Measurements from ENCODE around the gene TFDP1. TPM values are rescaled to one million over a fixed set of nuclear protein-coding genes. Genes with fewer than 3 reads are reported as not detected.

Gene TFDP1
- total RNA-seq, 1 donor from 2014 or later, result 171 TPM

GRCh38 chr13:113652404-113653263 lies 68.1 kb downstream of the TFDP1 start:
- Mint-ChIP-seq H3K27ac (no peak overlapping the region), H3K4me1 (ENCODE audit: low read depth) (no peaks in the 10 kb centered on the region), H3K36me3 (ENCODE audit: low read depth) (no peaks in the 10 kb centered on the region), H3K4me3 (no peak overlapping the region), H3K27me3 (ENCODE audit: insufficient read depth) (no peaks in the 10 kb centered on the region), H3K9me3 (no peaks in the 10 kb centered on the region)
- intact Hi-C loops (cut with micrococcal nuclease), result no loop called here
- no peak for DNase-seq (ENCODE audit: low spot score)

DNA sequence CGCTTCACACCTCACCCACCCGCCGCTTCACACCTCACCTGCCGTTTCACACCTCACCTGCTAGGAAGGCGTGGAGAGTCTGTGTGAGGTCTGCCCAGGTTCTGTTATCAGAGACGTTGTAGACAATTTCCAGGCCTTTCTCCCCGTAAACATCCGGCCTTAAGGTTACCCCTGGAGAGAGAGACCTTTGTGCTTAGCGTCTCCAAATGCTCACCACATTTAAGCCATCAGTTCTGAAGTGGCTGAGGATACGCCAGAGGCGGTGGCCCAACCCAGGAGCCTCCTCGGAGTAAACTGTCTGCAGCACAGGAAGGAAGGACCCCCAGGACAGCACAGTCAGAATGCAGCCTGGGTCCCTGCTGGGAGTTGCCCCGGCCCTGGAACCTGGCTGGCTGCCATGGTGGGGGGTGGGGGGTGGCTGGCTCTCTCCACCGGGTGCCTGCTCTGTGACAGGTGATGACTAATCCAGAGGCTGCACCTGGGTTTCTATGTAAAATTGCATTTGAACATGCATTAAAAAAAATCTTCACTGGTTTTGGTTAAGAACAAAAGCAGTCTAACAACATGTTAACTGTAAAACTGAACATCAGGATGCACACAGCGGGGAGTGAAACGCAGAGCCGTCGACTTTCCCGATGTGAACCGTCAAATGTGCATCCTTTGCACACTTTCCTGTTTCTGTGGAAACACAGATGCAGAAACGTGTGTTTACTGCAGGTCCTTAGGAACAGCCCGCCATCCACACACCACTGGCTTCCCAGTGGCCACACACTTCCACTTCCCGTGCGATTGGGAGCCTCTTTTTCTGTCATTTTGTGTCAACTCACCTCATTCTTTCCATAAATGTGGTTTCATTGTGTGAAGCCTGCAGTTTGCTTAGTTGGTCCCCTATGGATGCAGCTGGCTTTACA lies 69.0 kb downstream of the TFDP1 start:
- intact Hi-C loops (cut with micrococcal nuclease), result no loop called here
- Mint-ChIP-seq H3K27me3 (ENCODE audit: insufficient read depth) (no peaks in the 10 kb centered on the region), H3K4me3 (no peak overlapping the region), H3K36me3 (ENCODE audit: low read depth) (no peaks in the 10 kb centered on the region), H3K4me1 (ENCODE audit: low read depth) (no peaks in the 10 kb centered on the region), H3K9me3 (no peaks in the 10 kb centered on the region), H3K27ac (no peak overlapping the region)
- DNase-seq (ENCODE audit: low spot score), result no peak

- no peaks in the 10 kb centered on the region for H3K36me3 Mint-ChIP-seq (ENCODE audit: low read depth)
- H3K4me1 Mint-ChIP-seq (ENCODE audit: low read depth), result no peaks in the 10 kb centered on the region
- no peak overlapping the region for H3K27ac Mint-ChIP-seq
- no peaks in the 10 kb centered on the region for H3K9me3 Mint-ChIP-seq
- no peak for DNase-seq (ENCODE audit: low spot score)
- no peak overlapping the region for H3K4me3 Mint-ChIP-seq
- intact Hi-C loops (cut with micrococcal nuclease), result no loop called here
- H3K27me3 Mint-ChIP-seq (ENCODE audit: insufficient read depth), result no peaks in the 10 kb centered on the region
Observed at GRCh38 chr13:113654175-113654560, 69.6 kb downstream of the TFDP1 start.

DNA sequence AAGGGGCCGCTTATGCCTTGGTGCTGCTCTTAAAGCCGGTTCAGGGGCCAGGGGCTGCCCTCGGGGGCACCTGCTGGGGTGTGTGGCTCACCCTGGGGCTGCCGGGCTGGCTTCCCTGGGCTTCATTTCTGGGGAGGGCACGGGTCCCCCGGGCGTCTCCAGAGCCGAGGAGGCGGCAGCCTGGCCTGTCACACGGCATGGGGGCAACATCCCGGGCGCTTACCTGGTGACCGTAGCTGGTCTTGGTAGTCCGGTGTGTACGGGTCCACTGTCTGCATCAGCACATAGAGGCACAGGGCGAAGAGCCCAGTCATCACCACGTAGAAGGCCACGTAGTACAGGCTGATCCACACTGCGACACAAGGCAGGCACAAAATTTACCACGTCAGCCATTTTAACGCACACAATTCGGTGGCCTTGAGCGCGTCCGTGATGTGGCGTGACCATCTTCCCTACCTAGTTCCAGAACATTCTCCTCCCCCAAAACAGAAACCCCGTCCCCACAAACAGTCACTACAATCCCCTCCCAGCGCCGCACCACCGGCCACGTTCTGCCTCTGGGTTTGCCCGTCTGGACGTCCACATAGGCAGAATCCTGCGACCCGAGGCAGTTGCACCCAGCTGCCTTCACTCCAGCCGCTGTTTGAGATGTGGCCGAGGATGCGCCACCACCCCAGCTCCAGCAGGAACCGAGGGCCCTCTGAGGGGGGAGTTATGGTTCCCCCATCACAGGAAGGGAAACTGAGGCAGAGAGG lies 70.2 kb downstream of the TFDP1 start:
- no peak for DNase-seq (ENCODE audit: low spot score)
- no peaks in the 10 kb centered on the region for H3K9me3 Mint-ChIP-seq
- H3K27me3 Mint-ChIP-seq (ENCODE audit: insufficient read depth), result no peaks in the 10 kb centered on the region
- intact Hi-C loops (cut with micrococcal nuclease), result no loop called here
- H3K4me1 Mint-ChIP-seq (ENCODE audit: low read depth), result no peaks in the 10 kb centered on the region
- H3K27ac Mint-ChIP-seq, result no peak overlapping the region
- H3K4me3 Mint-ChIP-seq, result no peak overlapping the region
- H3K36me3 Mint-ChIP-seq (ENCODE audit: low read depth), result no peaks in the 10 kb centered on the region

GRCh38 chr13:113655346-113656002 lies 70.9 kb downstream of the TFDP1 start:
- Mint-ChIP-seq H3K27ac (no peak overlapping the region), H3K27me3 (ENCODE audit: insufficient read depth) (no peaks in the 10 kb centered on the region), H3K4me3 (no peak overlapping the region)

DNA sequence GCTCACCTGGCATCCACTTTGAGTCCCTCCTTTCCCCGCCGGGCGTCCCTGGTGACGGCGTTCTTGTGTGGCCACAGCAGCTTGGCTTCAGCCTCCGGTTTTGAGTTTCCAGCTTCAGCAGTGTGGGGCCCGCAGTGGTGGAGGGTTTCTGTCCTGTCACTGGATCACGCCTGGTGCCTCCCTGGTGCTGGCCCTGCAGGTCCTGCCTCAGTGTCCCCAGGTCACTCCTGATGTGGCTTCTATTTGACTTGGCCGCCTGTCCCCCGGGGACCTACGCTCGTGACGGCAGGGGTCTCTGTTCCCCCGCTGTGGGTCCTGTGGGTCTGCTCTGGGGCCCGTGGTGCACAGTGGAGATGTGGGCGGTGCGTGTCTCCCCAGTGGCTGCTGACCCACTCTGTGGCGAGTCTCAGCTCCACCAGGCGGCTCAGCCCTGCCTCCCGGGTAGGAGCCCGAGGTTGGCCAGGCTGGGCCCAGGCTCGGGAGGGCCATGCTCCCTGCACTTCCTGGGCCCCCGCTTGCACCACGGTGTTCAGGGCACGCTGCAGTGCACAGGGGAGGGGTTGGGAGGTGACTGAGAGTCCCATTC lies 71.5 kb downstream of the TFDP1 start:
- H3K36me3 Mint-ChIP-seq (ENCODE audit: low read depth), result no peaks in the 10 kb centered on the region
- no peak for DNase-seq (ENCODE audit: low spot score)
- no peaks in the 10 kb centered on the region for H3K4me1 Mint-ChIP-seq (ENCODE audit: low read depth)
- peaks cover 3% of the 10 kb centered on the region for H3K27me3 Mint-ChIP-seq (ENCODE audit: insufficient read depth)
- H3K9me3 Mint-ChIP-seq, result peaks cover 6% of the 10 kb centered on the region
- H3K27ac Mint-ChIP-seq, result no peak overlapping the region
- H3K4me3 Mint-ChIP-seq, result no peak overlapping the region
- intact Hi-C loops (cut with micrococcal nuclease), result no loop called here

More at GRCh38 chr13:113655346-113656002, 70.9 kb downstream of the TFDP1 start:
- Mint-ChIP-seq H3K4me1 (ENCODE audit: low read depth) (no peaks in the 10 kb centered on the region), H3K36me3 (ENCODE audit: low read depth) (no peaks in the 10 kb centered on the region), H3K9me3 (no peaks in the 10 kb centered on the region)
- no peak for DNase-seq (ENCODE audit: low spot score)
- intact Hi-C loops (cut with micrococcal nuclease), result no loop called here

GRCh38 chr13:113656831-113657671 lies 72.5 kb downstream of the TFDP1 start:
- H3K27ac Mint-ChIP-seq, result no peak overlapping the region
- no peaks in the 10 kb centered on the region for H3K36me3 Mint-ChIP-seq (ENCODE audit: low read depth)
- intact Hi-C loops (cut with micrococcal nuclease), result no loop called here
- no peak overlapping the region for H3K4me3 Mint-ChIP-seq
- no peaks in the 10 kb centered on the region for H3K4me1 Mint-ChIP-seq (ENCODE audit: low read depth)
- DNase-seq (ENCODE audit: low spot score), result no peak
- peaks cover 6% of the 10 kb centered on the region for H3K27me3 Mint-ChIP-seq (ENCODE audit: insufficient read depth)
- H3K9me3 Mint-ChIP-seq, result peaks cover 14% of the 10 kb centered on the region

DNA sequence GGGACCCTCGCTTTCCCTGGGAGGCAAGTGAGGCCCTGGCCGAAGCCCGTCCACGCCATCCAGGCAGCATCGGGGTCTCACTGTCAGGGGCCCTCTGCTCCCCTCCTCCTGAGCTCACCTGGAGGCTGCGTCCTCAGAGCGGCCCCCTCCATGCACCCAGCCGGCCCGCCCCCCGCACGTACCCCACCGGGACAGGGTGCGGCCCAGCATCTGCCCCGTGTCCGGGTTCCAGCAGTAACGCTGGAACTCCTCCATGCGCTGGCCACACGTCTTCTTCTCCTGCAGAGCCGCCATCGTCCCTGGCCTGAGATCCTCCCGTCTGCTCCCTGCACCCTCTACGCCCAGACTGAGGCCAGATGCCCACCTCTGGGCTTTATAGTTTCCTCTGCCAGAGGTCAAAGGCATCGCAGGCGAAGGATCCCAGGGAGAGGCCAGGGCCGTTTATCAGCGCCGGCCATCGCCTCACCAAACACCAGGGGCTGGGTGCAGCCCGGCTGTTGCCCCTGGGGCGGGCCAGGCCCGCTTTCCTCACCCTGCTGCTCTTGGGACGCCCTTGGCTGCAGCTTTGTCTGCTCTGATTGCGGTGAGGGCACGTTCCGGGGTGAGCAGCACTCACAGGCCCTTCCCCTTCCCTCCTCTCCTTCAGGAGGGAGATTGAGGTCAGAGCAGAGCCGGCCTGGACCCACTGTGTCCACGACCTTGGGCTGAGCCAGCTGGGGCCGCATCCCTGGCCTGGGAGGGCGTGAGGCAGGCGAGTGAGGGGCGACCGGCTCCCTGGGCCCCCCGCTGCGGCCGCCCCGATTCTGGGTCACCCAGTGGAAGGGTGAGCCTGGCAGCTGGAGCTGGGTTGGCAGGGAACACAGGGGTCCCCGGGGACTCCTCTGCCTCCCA lies 73.5 kb downstream of the TFDP1 start, which contains the start of gene ATP4B:
ATP4B (minus strand) TSS at position 348 of the 891 bp plus-strand sequence; CDS start at position 294, 54 bp downstream.
- H3K27me3 Mint-ChIP-seq (ENCODE audit: insufficient read depth), result peaks cover 11% of the 10 kb centered on the region
- no peaks in the 10 kb centered on the region for H3K4me1 Mint-ChIP-seq (ENCODE audit: low read depth)
- peaks cover 14% of the 10 kb centered on the region for H3K9me3 Mint-ChIP-seq
- intact Hi-C loops (cut with micrococcal nuclease), result no loop called here
- H3K36me3 Mint-ChIP-seq (ENCODE audit: low read depth), result no peaks in the 10 kb centered on the region
- no peak within 1 kb of the TSS for H3K27ac Mint-ChIP-seq
- no peak for DNase-seq (ENCODE audit: low spot score)
- H3K4me3 Mint-ChIP-seq, result no peak within 1 kb of the TSS

DNA sequence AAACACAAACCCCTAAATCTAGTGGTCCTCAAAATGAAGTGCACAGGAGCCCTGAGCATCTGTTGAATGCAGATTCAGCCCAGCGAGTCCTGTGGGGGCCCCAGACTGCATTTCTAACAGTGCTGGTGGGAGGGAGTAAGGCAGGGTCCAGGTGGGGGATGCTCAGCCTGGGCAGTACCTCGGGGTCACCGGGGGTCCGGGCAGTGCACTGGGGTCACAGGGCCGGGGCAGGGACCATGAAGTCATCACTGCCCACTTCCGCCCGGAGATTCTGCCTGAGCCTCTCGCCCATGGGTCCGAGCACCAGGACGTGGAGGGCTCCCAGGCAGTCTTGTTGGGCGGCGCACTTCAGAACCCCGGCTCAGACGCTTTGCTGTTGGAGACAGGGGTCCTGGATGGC lies 74.3 kb downstream of the TFDP1 start:
- Mint-ChIP-seq H3K27ac (no peak overlapping the region), H3K36me3 (ENCODE audit: low read depth) (no peaks in the 10 kb centered on the region), H3K4me3 (no peak overlapping the region), H3K27me3 (ENCODE audit: insufficient read depth) (peaks cover 11% of the 10 kb centered on the region), H3K9me3 (peaks cover 14% of the 10 kb centered on the region), H3K4me1 (ENCODE audit: low read depth) (no peaks in the 10 kb centered on the region)
- intact Hi-C loops (cut with micrococcal nuclease), result no loop called here
- DNase-seq (ENCODE audit: low spot score), result no peak

DNA sequence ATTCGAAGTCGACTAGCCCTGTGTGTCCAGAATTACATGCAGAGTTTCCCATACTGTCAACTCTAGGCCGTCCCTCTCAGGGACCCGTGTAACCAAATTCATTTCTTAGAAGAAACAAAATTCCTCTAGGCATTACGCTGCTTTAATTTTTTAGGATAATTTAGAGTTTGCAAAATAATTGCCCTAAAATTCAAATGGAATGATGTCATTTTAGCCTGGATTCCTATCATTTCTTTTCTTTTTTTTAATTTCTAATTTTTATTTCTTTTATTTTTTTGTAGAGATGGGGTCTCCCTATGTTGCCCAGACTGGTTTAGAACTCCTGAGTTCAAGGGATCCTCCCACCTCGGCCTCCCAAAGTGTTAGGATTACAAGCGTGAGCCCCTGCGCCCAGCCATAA lies 74.8 kb downstream of the TFDP1 start:
- intact Hi-C loops (cut with micrococcal nuclease), result no loop called here
- Mint-ChIP-seq H3K4me3 (no peak overlapping the region), H3K27me3 (ENCODE audit: insufficient read depth) (peaks cover 11% of the 10 kb centered on the region), H3K9me3 (peaks cover 14% of the 10 kb centered on the region), H3K36me3 (ENCODE audit: low read depth) (no peaks in the 10 kb centered on the region), H3K27ac (no peak overlapping the region), H3K4me1 (ENCODE audit: low read depth) (no peaks in the 10 kb centered on the region)
- no peak for DNase-seq (ENCODE audit: low spot score)

DNA sequence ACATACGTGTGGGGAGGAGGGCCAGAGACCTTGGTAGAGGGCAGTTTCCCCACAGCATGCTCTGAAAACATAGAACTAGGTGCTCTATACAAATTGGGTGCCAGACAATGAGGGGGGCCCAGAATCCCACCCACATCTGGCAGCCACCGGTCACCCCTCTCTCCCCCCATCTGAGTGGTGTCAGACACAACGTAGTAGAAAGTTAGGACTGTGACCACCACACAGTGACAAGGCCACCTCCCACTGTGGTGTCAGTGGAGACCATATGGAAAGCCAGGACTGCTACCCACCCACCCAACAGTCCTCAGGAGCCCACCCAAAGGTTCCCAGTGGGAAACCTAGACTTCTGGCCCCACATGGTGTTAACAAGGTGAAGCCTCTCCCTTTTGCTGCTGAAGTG lies 75.5 kb downstream of the TFDP1 start:
- Mint-ChIP-seq H3K27me3 (ENCODE audit: insufficient read depth) (peaks cover 11% of the 10 kb centered on the region), H3K36me3 (ENCODE audit: low read depth) (no peaks in the 10 kb centered on the region), H3K9me3 (peaks cover 14% of the 10 kb centered on the region), H3K4me1 (ENCODE audit: low read depth) (no peaks in the 10 kb centered on the region), H3K27ac (no peak overlapping the region), H3K4me3 (no peak overlapping the region)
- DNase-seq (ENCODE audit: low spot score), result no peak
- intact Hi-C loops (cut with micrococcal nuclease), result no loop called here
